GM19099 (cell line): Measurements from ENCODE around the gene FOXS1.

Source experiments
- POLR2A ChIP-seq: IDR thresholded peaks from 3 replicates; pipeline ENCODE4 v1.6.1; 2011; ENCODE audit warnings: low read depth; ENCODE audit not compliant: insufficient read length; ENCODE audit errors: extremely low read depth

The FOXS1 gene

GRCh38 chr20:31848088-31848999 lies 2.9 kb upstream of the FOXS1 start:
- TF ChIP-seq POLR2A, result no peak

- TF ChIP-seq POLR2A, result no peak
Observed at GRCh38 chr20:31846793-31847138, 1.4 kb upstream of the FOXS1 start.

GRCh38 chr20:31844737-31845299 lies 586 bp downstream of the FOXS1 start:
- TF ChIP-seq POLR2A, result no peak

DNA sequence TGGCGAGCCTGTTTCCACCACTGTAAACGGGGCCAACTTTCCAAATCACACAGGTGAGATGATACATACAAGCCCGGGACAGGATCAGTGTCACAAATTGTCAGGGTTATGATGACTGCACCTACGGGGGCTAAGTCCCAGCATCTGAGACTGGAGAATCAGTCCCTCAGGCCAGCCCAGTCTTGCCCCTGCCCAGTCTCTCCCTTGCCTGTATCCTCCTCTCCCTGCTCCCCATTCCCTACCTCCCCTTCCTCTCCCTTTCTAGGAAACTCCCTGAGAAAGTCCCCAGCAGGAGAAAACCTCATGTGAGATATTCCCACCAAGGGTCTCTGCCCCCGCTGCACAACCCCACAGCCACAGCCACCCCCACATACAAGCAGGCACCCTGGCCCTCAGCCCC lies 1.5 kb downstream of the FOXS1 start:
- no peak for TF ChIP-seq POLR2A

GRCh38 chr20:31843288-31843687 lies 2.1 kb downstream of the FOXS1 start:
- no peak for TF ChIP-seq POLR2A

- TF ChIP-seq POLR2A, result no peak
Observed at GRCh38 chr20:31842471-31843157, 2.8 kb downstream of the FOXS1 start.

DNA sequence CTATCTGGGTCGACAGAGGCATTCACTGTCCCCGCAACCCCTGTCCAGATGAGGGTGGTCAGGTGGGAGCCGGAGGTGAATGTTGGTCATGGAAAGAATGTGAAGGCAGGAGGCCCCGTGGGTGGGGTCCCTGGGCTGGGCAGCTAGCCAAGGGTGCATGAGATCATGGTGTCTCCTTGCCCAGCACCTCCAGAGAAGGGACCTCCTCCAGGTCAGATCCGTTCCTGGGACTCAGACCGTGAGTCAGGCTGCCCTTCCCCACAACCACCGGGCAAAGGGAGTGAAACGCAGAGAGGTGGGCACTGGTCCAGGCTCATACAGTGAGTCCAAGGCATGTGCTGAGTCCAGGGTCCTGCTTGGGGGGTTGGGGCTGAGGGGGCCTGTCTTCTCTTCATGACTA lies 3.5 kb downstream of the FOXS1 start:
- no peak for TF ChIP-seq POLR2A

- no peak for TF ChIP-seq POLR2A
Observed at GRCh38 chr20:31840906-31841816, 4.2 kb downstream of the FOXS1 start.

DNA sequence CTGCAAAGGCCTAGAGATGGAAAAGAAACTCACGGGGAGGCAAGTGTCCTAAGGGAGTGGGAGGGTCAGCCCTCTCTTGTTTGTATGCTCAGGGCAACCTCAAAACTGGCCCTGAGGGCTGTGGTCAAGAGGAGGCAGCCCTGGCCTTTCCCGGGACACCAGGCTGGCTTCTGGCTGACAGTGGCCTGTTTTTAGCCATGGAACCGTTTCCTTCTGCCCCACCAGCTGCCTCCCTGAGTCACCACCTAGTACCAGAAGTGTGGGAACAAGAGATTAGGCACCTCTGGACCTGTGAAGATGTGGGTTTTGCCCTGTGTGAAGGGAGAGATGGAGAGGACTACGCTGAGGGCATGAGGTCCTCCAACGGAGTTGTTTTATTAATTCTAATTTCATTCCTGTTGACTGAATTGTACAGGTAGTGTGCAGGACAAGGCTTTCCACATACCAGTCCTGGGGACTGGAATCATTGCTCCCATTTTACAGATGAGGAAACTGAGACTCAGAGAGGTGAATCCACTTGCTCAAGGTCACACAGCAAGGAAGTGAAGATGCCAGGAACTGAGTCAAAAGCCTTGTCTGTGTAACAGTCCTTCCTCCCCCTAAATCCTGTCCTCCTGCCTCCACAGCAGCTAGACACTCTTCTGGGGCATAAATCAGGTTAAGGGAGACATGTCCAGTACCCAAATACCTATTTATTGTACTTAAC lies 5.5 kb downstream of the FOXS1 start:
- no peak for TF ChIP-seq POLR2A

- TF ChIP-seq POLR2A, result no peak
Observed at GRCh38 chr20:31838646-31839292, 6.6 kb downstream of the FOXS1 start.

DNA sequence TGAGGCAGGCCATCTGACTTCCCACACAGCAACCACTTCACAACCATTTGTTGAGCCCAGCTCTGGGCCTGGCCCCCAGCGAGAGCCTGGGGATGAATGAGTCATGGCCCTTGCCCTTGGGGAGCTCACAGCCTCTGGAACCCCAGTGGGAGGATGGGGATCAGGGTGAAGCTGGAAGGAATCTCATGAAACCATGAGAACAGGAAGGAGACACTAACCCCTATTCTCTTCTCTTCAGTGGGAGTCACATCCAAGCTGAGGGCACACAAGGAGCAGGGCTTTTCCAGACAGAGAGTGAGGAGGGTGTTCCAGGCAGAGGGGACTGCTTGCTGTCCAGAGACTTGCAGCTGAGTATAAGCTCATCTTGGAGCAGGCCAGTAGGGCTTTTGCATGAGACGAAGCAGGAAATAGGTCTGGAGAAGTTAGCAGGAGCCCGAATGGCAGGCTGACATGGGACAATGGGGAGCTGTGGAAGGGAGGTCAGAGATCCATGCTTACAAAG lies 7.5 kb downstream of the FOXS1 start:
- TF ChIP-seq POLR2A, result no peak

GRCh38 chr20:31836853-31837608 lies 8.4 kb downstream of the FOXS1 start:
- TF ChIP-seq POLR2A, result no peak
